H1 (cell line): ENCODE results near the gene COQ5. TPM values are rescaled to one million over a fixed set of nuclear protein-coding genes. Genes with fewer than 3 reads are reported as not detected.
A peak's percentile ranks its signal among the peaks of the same experiment; 100 is the strongest.

Experiments
- ASH2L ChIP-seq: fragments of 200-600, 300-600 bp; sonication (generic); IDR thresholded peaks from one replicate; pipeline ENCODE4 v1.7.1; 2017; ENCODE audit warnings: low read length
- BCL11A ChIP-seq, 2 experiments: IDR thresholded peaks; one replicate each; pipeline ENCODE4 v1.6.1; 2011; ENCODE audit warnings: low read depth in 2 of 2, low read length in 2 of 2, mild to moderate bottlenecking in 2 of 2
- POLR2AphosphoS5 ChIP-seq: IDR thresholded peaks from 2 replicates; pipeline ENCODE4 v1.6.1; 2011; ENCODE audit warnings: low read depth, low read length
- SIX5 ChIP-seq: IDR thresholded peaks from 2 replicates; pipeline ENCODE4 v1.6.1; 2011; ENCODE audit warnings: mild to moderate bottlenecking, low read depth, low read length
- SP1 ChIP-seq: IDR thresholded peaks from 2 replicates; pipeline ENCODE4 v1.6.1; 2011; ENCODE audit warnings: low read depth, low read length
- SUZ12 ChIP-seq: fragments of 200-600 bp; sonication (generic); IDR thresholded peaks from 2 replicates; pipeline ENCODE4 v1.6.1; 2012; ENCODE audit warnings: mild to moderate bottlenecking, inconsistent platforms, low read length, moderate library complexity, mixed read lengths
- polyA plus RNA-seq, 7 experiments: library from polyadenylated mRNA; depleted of rRNA in 3 of 7; stranded (reverse) in 5 of 7; unstranded in 2 of 7; fragments of >200 nt in 5 of 7; fragments of 200-250 nt in 2 of 7; gene quantifications; 1 replicate in 5 of 7; 2 replicates in 1 of 7; 4 replicates in 1 of 7; pipeline versions ENCODE4 v1.2.1 to v1.2.3, GENCODE V29; 2011 to 2013; ENCODE audit warnings: missing spikeins in 2 of 7, mixed read lengths in 2 of 7
- total RNA-seq: library from RNA; stranded (reverse); fragmentation: NEBNext Ultra II Directional; extraction: Animal tissue kit (Norgen Biotek cat#: 25700); gene quantifications from 2 replicates; pipeline ENCODE4 v1.2.1, GENCODE V29; 2021
- TF ChIP-seq, protein P1 (sequence below): IDR thresholded peaks from 2 replicates; pipeline ENCODE4 v1.6.1; 2012; ENCODE audit warnings: inconsistent platforms

COQ5 gene
- total and polyA plus RNA-seq, 2 of the 8 experiments (the other 6 are each of a cell fraction or from before 2014, with no cell fraction given), result 35.1 to 35.8 TPM

- TF ChIP-seq SP1, result peak; percentile 46; the same call in 1 of the 2 replicates
- peak; percentile 82 for TF ChIP-seq POLR2AphosphoS5
- TF ChIP-seq BCL11A (IDR thresholded peaks at IDR 0.05; ENCODE audit: low read depth in 2 of 2, low read length in 2 of 2), result no peak
- no peak for TF ChIP-seq SUZ12
- peak; percentile 95 for TF ChIP-seq ASH2L
- TF ChIP-seq SIX5, result peak; percentile 75
- TF ChIP-seq, protein P1, sequence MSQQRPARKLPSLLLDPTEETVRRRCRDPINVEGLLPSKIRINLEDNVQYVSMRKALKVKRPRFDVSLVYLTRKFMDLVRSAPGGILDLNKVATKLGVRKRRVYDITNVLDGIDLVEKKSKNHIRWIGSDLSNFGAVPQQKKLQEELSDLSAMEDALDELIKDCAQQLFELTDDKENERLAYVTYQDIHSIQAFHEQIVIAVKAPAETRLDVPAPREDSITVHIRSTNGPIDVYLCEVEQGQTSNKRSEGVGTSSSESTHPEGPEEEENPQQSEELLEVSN, result no peak
Measured at GRCh38 chr12:120534203-120534702, 5.3 kb upstream of the COQ5 start, which contains the start of gene RNF10 (continued).
